ENCODE measurements around the gene RRP8. TPM values are rescaled to one million over a fixed set of nuclear protein-coding genes. Genes with fewer than 3 reads are reported as not detected.

RRP8 gene
- total and polyA plus RNA-seq, 10 of the 15 experiments (the other 5 are each of a cell fraction or from before 2014, with no cell fraction given): 4.7 to 51.2 (median 23.9) TPM

DNA sequence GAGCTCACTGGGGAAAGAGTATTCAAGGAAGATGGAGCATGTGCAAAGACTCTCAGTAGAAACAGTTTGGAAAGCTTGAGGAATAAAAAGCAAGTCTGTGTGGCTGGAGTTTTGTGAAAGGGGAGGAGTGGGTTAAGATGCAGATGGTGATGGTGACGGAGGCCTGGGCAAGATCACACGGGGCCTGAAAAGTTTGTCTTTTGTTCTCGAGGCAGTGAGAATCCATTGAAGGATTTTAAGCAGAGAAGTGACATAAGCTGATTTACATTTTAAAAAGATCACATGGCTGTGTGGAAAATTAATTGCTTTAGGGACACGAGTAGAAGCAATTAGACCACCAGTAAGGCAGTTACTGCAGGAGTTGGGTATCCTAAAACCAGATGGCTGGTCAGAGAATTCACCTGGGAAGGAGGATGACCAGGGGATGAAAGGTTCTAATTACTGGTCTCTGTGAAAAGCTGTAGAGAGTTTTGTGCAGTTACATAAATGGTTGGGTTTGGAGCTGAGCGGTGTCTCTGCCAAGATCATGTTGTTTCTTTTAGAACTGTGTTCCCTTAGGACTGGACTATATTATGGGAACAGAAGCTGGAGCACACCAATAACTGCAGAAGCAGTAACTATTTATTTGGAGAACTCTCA, 7.1 kb downstream of the RRP8 start:
- ChIA-PET CTCF (interaction anchor here (0.6 to 2.4 kb wide), 7 partner anchors 9 to 217 kb away, joined by 3 to 9 read pairs (median 3); no protein-coding TSS in a partner anchor), SMC1A (ENCODE audit: uncharacterized antibody, unreplicated experiment) (interaction anchor here (0.9 to 1.5 kb wide), 4 partner anchors 9 to 121 kb away, joined by 3 to 6 read pairs (median 3); no protein-coding TSS in a partner anchor), POLR2A (interaction anchor here (0.6 to 1.3 kb wide), 2 partner anchors 115 to 966 kb away, joined by 3 read pairs; partner anchors contain the start of genes ARFIP2 and TIMM10B), RAD21 (ENCODE audit: unreplicated experiment) (no interaction called here)
- in situ Hi-C loops (cut with MboI) (no loop called here), intact Hi-C loops (cut with micrococcal nuclease; ENCODE audit: unreplicated experiment) (no loop called here)
- Histone ChIP-seq H3K27me3 (replicated peaks in 1 of 2; ENCODE audit: control insufficient read depth in 2 of 2, insufficient read depth in 2 of 2, low read length in 1 of 2) (no peaks in the 10 kb centered on the region), H3K27ac (ENCODE audit: control insufficient read depth, insufficient read depth) (no peak overlapping the region), H3K4me2 (ENCODE audit: control insufficient read depth, insufficient read depth) (no peak overlapping the region), H3K79me2 (ENCODE audit: control insufficient read depth, insufficient read depth, low read length) (peaks cover 16% of the 10 kb centered on the region), H3K9me3 (replicated peaks; ENCODE audit: control insufficient read depth, insufficient read depth, low read length) (no peaks in the 10 kb centered on the region), H3K36me3 (ENCODE audit: control insufficient read depth in 2 of 2, insufficient read depth in 2 of 2, low read length in 1 of 2) (peaks cover 19 to 21% of the 10 kb centered on the region in 2 experiments), H3K4me3 (no peak overlapping the region), H2AFZ (ENCODE audit: control insufficient read depth, low read depth, low read length) (no peak overlapping the region), H3K9ac (ENCODE audit: control insufficient read depth, insufficient read depth, low read length) (no peak overlapping the region), H3K4me1 (ENCODE audit: control insufficient read depth, insufficient read depth, low read length) (no peaks in the 10 kb centered on the region), H4K20me1 (ENCODE audit: control insufficient read depth, insufficient read depth) (no peaks in the 10 kb centered on the region; the same call in 1 of the 2 replicates)
- TF ChIP-seq FOXM1 (IDR thresholded peaks at IDR 0.05; ENCODE audit: low read depth, low read length): no peak
- TF ChIP-seq, protein P1, sequence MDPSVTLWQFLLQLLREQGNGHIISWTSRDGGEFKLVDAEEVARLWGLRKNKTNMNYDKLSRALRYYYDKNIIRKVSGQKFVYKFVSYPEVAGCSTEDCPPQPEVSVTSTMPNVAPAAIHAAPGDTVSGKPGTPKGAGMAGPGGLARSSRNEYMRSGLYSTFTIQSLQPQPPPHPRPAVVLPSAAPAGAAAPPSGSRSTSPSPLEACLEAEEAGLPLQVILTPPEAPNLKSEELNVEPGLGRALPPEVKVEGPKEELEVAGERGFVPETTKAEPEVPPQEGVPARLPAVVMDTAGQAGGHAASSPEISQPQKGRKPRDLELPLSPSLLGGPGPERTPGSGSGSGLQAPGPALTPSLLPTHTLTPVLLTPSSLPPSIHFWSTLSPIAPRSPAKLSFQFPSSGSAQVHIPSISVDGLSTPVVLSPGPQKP (IDR thresholded peaks at IDR 0.05; ENCODE audit: low read depth, low read length): no peak
- TF ChIP-seq JUNB (IDR thresholded peaks at IDR 0.05): no peak
- no peak for TF ChIP-seq NR2C1 (IDR thresholded peaks at IDR 0.05)
- TF ChIP-seq NRF1 (conservative IDR thresholded peaks at IDR 0.05; ENCODE audit: low read depth, low read length): no peak
- no peak for TF ChIP-seq SREBF2 (IDR thresholded peaks at IDR 0.05; ENCODE audit: low read length)
- TF ChIP-seq, protein P2, sequence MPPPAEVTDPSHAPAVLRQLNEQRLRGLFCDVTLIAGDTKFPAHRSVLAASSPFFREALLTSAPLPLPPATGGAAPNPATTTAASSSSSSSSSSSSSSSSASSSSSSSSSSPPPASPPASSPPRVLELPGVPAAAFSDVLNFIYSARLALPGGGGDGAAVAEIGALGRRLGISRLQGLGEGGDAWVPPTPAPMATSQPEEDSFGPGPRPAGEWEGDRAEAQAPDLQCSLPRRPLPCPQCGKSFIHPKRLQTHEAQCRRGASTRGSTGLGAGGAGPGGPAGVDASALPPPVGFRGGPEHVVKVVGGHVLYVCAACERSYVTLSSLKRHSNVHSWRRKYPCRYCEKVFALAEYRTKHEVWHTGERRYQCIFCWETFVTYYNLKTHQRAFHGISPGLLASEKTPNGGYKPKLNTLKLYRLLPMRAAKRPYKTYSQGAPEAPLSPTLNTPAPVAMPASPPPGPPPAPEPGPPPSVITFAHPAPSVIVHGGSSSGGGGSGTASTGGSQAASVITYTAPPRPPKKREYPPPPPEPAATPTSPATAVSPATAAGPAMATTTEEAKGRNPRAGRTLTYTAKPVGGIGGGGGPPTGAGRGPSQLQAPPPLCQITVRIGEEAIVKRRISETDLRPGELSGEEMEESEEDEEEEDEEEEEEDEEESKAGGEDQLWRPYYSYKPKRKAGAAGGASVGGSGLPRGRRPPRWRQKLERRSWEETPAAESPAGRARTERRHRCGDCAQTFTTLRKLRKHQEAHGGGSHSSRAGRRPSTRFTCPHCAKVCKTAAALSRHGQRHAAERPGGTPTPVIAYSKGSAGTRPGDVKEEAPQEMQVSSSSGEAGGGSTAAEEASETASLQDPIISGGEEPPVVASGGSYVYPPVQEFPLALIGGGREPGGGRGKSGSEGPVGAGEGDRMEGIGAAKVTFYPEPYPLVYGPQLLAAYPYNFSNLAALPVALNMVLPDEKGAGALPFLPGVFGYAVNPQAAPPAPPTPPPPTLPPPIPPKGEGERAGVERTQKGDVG (CRISPR knock-in tag; IDR thresholded peaks at IDR 0.05): no peak
- no peak for TF ChIP-seq ZSCAN29 (IDR thresholded peaks at IDR 0.05)
- TF ChIP-seq MYB (IDR thresholded peaks at IDR 0.05; ENCODE audit: borderline replicate concordance, low read depth, low read length): no peak
- TF ChIP-seq STAT1 (conservative IDR thresholded peaks at IDR 0.05): no peak
- TF ChIP-seq ZNF622 (IDR thresholded peaks at IDR 0.05): no peak
- TF ChIP-seq, protein P3, sequence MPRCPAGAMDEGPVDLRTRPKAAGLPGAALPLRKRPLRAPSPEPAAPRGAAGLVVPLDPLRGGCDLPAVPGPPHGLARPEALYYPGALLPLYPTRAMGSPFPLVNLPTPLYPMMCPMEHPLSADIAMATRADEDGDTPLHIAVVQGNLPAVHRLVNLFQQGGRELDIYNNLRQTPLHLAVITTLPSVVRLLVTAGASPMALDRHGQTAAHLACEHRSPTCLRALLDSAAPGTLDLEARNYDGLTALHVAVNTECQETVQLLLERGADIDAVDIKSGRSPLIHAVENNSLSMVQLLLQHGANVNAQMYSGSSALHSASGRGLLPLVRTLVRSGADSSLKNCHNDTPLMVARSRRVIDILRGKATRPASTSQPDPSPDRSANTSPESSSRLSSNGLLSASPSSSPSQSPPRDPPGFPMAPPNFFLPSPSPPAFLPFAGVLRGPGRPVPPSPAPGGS (IDR thresholded peaks at IDR 0.05; ENCODE audit: borderline replicate concordance, insufficient read depth, low read depth, low read length, poor library complexity, severe bottlenecking): no peak
- TF ChIP-seq, protein P4, sequence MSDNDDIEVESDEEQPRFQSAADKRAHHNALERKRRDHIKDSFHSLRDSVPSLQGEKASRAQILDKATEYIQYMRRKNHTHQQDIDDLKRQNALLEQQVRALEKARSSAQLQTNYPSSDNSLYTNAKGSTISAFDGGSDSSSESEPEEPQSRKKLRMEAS (IDR thresholded peaks at IDR 0.05; ENCODE audit: low read depth, low read length): no peak
- WGBS (ENCODE audit: insufficient coverage, insufficient replicate concordance, low lambda C conversion rate, missing lambda C conversion rate): 85% methylated on average over 5 of the region's 5 CpGs
- no peak for FAIRE-seq
- no TSS peak for BruUV-seq (replicated peaks)
- DNase-seq (ENCODE audit: low read depth, low spot score): no peak
- ATAC-seq: no peak

All from GM12878 (cell line).